ENCODE data around the gene LRRC4B.

LRRC4B gene

DNA sequence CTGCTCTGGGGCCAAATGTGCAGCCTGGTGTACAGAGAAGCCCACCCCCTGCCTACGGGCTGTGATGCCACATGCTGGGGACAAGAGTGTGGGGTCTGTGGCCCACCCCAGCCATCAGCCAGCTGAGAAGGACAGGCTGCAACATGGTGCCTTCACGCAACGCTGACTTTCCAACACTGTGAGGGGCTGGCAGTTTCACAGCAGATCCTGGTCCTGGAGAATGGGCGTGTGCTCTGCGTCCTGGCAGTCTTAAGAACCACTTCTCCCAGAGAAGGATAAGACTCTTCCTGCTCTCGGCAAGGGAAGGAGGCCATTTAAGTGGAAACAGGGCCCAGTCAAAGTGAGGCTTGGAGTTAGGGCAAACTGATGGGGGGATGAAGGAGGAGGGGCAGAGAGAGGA lies 4.6 kb downstream of the LRRC4B start:
- Mint-ChIP-seq H3K9me3 (no peaks in the 10 kb centered on the region), H3K4me3 (no peak overlapping the region), H3K27me3 (peaks cover 72% of the 10 kb centered on the region), H3K27ac (no peak overlapping the region), H3K4me1 (ENCODE audit: low read depth) (peaks cover 15% of the 10 kb centered on the region), H3K36me3 (ENCODE audit: low read depth) (no peaks in the 10 kb centered on the region)
- DNase-seq, result no peak

DNA sequence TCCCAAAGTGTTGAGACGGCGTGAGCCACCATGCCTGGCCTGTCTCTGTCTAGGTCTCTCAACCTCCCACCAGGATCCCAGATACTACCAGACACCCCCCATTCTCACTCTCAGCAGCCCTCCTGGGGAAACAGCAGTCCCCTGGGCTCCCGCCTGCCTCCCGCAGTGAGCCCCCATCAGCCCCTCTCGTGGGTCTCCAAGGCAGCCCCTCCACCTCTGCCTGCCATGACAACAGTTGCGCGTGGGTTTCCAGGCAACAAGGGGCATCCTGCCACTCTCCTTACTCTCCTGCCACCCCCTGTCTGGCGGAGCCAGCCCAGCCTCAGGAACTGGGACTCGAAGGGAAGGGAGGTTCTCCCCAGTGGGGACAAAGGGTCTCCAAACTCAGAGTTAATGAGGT lies 5.2 kb downstream of the LRRC4B start:
- Mint-ChIP-seq H3K4me1 (ENCODE audit: low read depth) (peaks cover 15% of the 10 kb centered on the region), H3K36me3 (ENCODE audit: low read depth) (no peaks in the 10 kb centered on the region), H3K27ac (no peak overlapping the region), H3K27me3 (peaks cover 77% of the 10 kb centered on the region), H3K4me3 (no peak overlapping the region), H3K9me3 (no peaks in the 10 kb centered on the region)
- DNase-seq, result no peak

DNA sequence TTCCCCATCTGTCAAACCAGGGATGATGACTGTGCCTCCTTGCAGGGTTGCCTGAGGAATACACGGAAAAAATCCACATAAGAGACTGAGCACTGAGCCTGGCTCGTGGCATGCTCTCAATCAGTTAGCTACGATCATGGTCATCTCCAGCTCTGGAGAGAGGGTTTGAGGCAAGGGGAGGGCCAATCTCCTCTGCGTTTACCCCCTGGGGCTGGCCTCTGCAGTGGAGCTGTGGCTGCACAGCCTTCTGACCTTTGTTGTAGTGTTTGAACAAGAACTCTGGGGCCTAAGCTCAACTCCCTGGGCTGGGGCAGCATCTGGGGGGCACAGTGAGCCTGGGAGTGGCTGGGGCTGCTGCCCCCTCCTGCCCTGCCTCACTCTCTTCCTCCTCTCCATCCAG lies 5.9 kb downstream of the LRRC4B start:
- Mint-ChIP-seq H3K27ac (no peak overlapping the region), H3K9me3 (no peaks in the 10 kb centered on the region), H3K4me1 (ENCODE audit: low read depth) (peaks cover 15% of the 10 kb centered on the region), H3K36me3 (ENCODE audit: low read depth) (no peaks in the 10 kb centered on the region), H3K27me3 (peaks cover 82% of the 10 kb centered on the region), H3K4me3 (no peak overlapping the region)
- DNase-seq, result no peak

DNA sequence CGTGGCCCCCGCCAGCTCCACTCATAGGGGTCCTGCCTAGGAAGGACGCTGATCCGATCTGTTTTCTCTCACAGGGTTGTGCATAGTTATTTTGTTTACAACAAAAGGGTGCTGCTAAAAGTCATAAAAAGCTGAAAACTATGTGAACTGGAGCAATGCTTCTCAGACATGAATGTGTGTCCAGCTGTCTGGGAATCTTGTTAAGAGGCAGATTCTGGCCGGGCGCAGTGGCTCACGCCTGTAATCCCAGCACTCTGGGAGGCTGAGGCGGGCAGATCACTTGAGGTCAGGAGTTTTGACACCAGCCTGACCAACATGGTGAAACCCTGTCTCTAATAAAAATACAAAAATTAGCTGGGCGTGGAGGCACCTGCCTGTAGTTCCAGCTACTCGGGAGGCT lies 8.6 kb downstream of the LRRC4B start:
- Mint-ChIP-seq H3K36me3 (ENCODE audit: low read depth) (no peaks in the 10 kb centered on the region), H3K4me3 (no peak overlapping the region), H3K4me1 (ENCODE audit: low read depth) (peaks cover 5% of the 10 kb centered on the region), H3K9me3 (no peaks in the 10 kb centered on the region), H3K27me3 (peaks cover 85% of the 10 kb centered on the region), H3K27ac (no peak overlapping the region)
- DNase-seq, result no peak

DNA sequence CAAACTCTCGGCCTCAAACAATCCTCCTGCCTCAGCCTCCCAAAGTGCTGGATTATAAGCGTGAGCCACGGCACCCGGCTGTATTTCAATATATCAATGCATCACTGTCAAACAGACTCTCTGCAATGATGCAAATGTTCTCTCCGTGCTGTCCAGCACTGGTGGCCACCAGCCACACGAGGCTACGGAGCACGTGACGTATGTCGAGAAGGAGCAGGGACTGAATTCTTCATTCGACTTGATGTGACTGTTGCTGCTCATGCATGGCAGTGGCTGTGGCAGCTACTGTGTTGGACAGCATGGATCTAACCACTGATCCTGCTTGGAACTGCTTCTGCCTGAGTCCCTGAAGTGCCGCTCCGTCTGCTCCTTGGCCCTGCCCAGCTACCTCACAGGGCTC lies 9.8 kb downstream of the LRRC4B start:
- Mint-ChIP-seq H3K4me1 (ENCODE audit: low read depth) (peaks cover 5% of the 10 kb centered on the region), H3K27me3 (peaks cover 83% of the 10 kb centered on the region), H3K36me3 (ENCODE audit: low read depth) (no peaks in the 10 kb centered on the region), H3K4me3 (no peak overlapping the region), H3K27ac (no peak overlapping the region), H3K9me3 (no peaks in the 10 kb centered on the region)
- no peak for DNase-seq

DNA sequence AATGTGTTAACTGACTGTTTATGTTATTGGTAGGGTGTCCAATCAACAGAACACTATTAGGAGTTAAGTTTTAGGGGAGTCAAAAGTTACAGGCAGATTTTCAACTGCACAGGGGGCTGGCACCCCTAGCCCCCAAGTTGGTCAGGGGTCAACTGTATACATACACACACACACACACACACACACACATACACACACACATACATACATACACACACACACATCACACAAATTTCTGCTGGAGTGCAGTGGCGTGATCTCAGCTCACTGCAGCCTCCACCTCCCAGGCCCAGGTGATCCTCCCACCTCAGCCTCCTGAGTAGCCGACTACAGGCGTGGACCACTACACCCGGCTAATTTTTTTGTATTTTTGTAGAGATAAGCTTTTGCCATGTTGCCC lies 10.2 kb downstream of the LRRC4B start:
- no peak overlapping the region for H3K27ac Mint-ChIP-seq
- peaks cover 5% of the 10 kb centered on the region for H3K4me1 Mint-ChIP-seq (ENCODE audit: low read depth)
- DNase-seq, result no peak
- H3K27me3 Mint-ChIP-seq, result peaks cover 83% of the 10 kb centered on the region
- H3K36me3 Mint-ChIP-seq (ENCODE audit: low read depth), result no peaks in the 10 kb centered on the region
- no peaks in the 10 kb centered on the region for H3K9me3 Mint-ChIP-seq
- H3K4me3 Mint-ChIP-seq, result no peak overlapping the region

DNA sequence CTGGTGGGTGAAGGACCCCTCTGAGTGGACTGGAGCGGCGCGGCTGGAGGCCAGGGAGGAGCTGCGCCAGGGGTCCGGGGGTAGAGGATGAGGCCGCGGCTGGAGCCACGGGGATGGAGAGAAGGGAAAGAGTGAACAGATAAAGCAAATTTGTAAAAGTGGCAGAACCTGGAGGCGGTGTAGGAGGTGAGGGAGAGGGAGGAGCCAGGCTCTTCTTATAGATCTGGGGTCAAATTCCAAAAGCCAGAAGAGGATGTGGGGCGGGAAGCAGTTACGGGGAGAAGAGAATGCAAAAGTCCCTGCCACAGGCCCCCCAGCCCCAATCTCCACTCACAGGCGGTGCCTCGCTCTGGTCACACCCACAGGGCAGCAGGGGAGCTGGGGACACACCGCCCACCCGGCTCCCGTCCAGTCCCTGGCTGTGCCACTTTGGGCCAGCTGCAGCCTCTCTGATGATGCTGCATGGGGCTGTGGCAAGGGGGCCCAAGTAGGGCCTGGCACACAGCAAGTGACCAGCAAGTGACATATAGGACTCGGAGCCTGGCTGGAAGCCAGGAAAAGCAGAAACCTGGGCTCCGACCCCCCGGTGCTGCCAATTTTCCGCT lies 11.1 kb downstream of the LRRC4B start:
- Mint-ChIP-seq H3K27ac (no peak overlapping the region), H3K9me3 (no peaks in the 10 kb centered on the region), H3K4me3 (no peak overlapping the region), H3K4me1 (ENCODE audit: low read depth) (peaks cover 7% of the 10 kb centered on the region), H3K36me3 (ENCODE audit: low read depth) (no peaks in the 10 kb centered on the region), H3K27me3 (peaks cover 83% of the 10 kb centered on the region)
- no peak for DNase-seq

DNA sequence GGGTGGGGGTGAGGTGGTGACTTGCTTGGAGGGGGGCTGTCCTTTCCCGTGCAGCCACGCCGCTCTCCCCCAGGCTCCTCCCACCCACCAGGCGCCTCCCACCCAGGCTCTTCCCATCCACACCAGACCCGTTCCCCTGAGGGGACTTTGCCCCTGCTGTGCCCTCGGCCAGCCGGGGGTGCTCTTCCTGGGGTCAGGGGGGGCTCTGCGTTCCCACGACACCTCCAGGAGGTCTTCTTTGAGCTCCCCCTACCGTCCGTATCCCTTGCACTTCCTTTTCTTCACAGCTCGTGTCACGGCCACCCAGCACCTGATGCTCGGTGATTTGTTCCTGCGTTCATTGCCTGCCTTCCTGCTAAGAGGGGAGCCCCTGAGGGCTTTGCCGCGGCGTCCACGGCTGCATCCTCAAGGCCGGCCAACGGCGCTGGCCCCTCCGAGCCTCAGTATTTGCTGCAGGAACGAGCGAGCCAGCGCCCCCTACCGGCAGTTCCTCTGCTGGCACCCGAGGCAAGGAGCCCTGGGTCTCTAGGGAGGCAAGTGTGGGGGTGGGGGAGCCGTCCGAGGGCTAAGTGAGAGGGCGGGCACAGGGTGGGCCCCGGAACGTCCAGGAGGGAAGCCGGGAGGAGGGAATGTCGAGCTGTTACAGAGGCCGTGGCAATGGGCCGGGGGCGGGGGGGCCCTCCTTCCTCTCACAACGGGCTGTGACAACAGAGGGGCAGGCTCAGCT lies 11.8 kb downstream of the LRRC4B start:
- H3K4me1 Mint-ChIP-seq (ENCODE audit: low read depth), result peaks cover 8% of the 10 kb centered on the region
- H3K27me3 Mint-ChIP-seq, result peaks cover 85% of the 10 kb centered on the region
- H3K9me3 Mint-ChIP-seq, result no peaks in the 10 kb centered on the region
- H3K36me3 Mint-ChIP-seq (ENCODE audit: low read depth), result no peaks in the 10 kb centered on the region
- peak; percentile 86 for DNase-seq
- peak overlapping the region; percentile 81 for H3K27ac Mint-ChIP-seq
- H3K4me3 Mint-ChIP-seq, result peak overlapping the region; percentile 80

DNA sequence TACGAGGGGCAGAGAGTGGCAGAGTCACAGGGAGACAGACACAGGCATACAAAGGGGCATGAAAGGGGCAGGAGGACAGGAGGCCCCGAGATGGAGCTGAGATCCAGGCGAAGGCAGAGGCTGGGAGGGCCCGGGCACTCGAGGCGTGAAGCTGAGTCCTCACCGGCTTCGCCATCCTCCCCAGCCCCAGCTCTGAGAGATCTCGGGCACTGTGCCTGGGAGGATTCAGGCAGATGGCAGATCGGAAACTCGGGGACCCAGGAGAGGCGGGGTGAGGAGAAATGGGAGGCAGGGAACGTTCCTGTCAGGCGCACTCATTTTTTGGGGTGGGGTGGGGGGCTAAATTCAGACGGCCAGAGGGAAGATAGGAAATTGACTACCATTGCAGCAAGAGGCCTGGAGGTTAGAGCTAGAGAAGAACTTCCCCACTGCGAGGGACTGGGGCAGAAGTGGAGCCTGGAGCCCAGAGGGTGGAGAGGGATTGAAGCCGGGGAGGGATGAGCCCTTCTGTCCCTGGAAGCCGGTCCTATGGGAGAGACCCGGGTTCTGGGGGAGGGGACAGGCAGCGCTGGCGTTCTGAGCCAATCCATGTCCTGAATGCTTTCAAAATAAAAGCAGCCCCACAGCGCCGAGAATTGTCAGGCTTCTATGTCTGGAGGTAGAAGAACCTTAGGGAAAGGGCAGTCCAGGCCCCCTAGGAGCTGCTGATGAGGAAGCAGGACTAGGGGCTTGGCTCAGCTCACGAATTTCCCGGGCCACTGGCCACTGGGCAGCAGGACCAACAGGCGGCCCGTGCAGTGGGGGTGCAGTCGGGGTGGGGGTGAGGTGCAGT lies 12.6 kb downstream of the LRRC4B start:
- no peak overlapping the region for H3K4me3 Mint-ChIP-seq
- peaks cover 8% of the 10 kb centered on the region for H3K4me1 Mint-ChIP-seq (ENCODE audit: low read depth)
- no peak overlapping the region for H3K27ac Mint-ChIP-seq
- H3K36me3 Mint-ChIP-seq (ENCODE audit: low read depth), result no peaks in the 10 kb centered on the region
- peaks cover 81% of the 10 kb centered on the region for H3K27me3 Mint-ChIP-seq
- no peaks in the 10 kb centered on the region for H3K9me3 Mint-ChIP-seq
- no peak for DNase-seq

DNA sequence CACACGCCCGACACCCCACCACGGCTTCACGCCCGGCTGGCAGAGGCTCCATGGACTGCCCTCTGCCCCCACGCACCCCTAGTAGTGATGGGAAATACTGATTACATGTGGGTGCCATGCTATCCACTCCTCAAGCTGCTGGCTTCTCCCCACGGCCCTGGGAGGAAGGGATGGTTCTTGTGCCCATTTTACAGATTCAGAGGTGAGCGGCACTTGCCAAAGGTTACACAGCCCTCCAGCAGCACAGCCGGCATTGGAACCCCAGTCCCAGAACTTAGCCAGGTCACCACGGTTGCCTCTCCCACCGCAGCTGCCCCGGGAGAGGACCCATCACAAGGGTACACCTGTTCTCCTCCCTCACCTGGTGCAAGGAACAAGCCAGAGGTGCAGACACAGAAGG lies 13.2 kb downstream of the LRRC4B start:
- no peak overlapping the region for H3K4me3 Mint-ChIP-seq
- no peak overlapping the region for H3K27ac Mint-ChIP-seq
- DNase-seq, result no peak
- H3K4me1 Mint-ChIP-seq (ENCODE audit: low read depth), result peaks cover 8% of the 10 kb centered on the region
- H3K36me3 Mint-ChIP-seq (ENCODE audit: low read depth), result no peaks in the 10 kb centered on the region
- peaks cover 81% of the 10 kb centered on the region for H3K27me3 Mint-ChIP-seq
- H3K9me3 Mint-ChIP-seq, result no peaks in the 10 kb centered on the region

DNA sequence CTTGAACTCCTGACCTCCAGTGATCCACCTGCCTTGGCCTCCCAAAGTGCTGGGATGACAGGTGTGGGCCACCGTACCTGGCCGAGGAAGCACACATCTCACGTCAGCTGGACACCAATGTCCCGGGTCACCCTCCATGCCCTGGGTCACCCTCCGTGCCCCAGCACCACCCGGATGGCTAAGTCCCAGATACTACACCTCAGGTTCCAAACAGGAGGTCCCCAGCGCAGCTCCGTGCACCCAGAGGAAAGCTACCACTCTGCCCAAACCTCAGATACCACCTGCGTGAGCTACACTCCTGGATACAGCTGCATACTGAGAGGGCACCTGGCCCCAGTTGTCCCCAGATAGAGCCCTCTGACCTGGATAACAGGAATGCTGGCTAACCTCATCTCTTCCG lies 14.0 kb downstream of the LRRC4B start:
- DNase-seq, result no peak
- no peak overlapping the region for H3K4me3 Mint-ChIP-seq
- peaks cover 83% of the 10 kb centered on the region for H3K27me3 Mint-ChIP-seq
- H3K36me3 Mint-ChIP-seq (ENCODE audit: low read depth), result no peaks in the 10 kb centered on the region
- peaks cover 8% of the 10 kb centered on the region for H3K4me1 Mint-ChIP-seq (ENCODE audit: low read depth)
- H3K9me3 Mint-ChIP-seq, result no peaks in the 10 kb centered on the region
- H3K27ac Mint-ChIP-seq, result no peak overlapping the region

DNA sequence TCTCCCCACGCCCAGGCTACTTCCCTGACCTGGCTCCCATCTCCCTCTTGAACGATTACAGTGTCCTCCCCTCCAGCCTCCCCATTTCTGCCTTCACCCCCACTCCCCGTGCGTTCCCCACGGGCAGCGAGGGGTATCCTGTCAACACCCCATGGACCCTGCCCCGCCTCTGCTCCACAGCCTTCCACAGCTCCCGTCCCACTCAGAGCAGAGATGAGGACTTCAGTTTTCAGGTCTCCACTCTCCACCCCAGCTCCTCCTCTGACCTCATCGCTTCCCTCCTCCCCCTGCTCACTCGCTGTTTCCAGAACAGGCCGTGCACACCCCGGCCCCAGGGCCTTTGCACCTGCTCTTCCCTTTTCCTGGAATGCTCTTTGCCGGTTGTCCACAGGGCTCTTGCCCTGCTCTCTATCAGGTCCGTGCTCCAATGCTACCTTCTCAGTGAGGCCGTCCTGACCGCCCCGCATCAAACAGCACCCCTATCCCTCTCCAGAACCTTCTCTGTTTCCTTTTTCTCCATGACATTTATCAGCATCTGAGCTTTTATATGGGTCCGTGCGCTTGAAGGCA lies 15.0 kb downstream of the LRRC4B start:
- no peak for DNase-seq
- no peak overlapping the region for H3K4me3 Mint-ChIP-seq
- no peaks in the 10 kb centered on the region for H3K9me3 Mint-ChIP-seq
- H3K4me1 Mint-ChIP-seq (ENCODE audit: low read depth), result peaks cover 8% of the 10 kb centered on the region
- no peaks in the 10 kb centered on the region for H3K36me3 Mint-ChIP-seq (ENCODE audit: low read depth)
- peaks cover 80% of the 10 kb centered on the region for H3K27me3 Mint-ChIP-seq
- H3K27ac Mint-ChIP-seq, result no peak overlapping the region

DNA sequence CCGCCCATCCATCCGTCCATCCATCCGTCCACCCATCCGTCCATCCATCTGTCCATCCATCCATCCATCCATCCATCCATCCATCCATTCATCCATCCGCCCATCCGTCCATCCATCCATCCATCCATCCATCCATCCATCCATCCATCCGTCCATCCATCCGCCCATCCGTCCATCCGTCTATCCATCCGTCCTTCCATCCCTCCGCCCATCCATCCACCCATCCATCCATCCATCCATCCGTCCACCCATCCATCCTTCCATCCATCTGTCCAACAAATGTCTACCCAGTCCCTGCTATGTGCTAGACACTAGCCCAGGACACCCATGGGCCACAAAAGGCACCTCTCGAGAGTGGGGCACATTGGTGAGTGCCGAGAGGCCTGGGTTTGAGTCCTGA lies 15.7 kb downstream of the LRRC4B start:
- DNase-seq, result no peak
- H3K4me3 Mint-ChIP-seq, result no peak overlapping the region

DNA sequence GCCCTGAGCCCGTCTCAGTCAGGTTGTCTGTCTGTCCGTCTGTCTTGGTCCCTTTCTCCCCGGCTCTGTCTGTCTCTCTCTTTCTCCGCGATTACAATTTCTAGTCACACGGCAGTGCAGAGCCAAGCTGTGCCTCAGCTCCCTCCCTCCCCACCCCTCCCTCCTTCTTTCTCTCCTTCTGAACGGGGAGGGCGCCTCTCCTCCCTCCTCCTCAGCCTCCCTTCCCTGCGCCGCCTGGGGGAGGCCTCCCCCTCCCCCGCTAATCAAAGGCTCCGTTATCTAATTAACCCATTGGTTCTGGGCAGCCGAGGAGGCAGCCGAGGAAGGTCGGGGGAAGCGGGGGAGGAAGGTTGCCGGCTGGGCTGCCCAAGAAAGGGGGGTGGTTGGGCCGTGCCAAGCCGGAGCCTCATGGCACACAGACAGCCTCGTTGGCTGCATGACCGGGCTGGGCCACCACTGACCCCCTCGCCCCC lies 16.5 kb downstream of the LRRC4B start:
- Mint-ChIP-seq H3K4me1 (ENCODE audit: low read depth) (peaks cover 8% of the 10 kb centered on the region), H3K9me3 (no peaks in the 10 kb centered on the region), H3K36me3 (ENCODE audit: low read depth) (no peaks in the 10 kb centered on the region), H3K27me3 (peaks cover 71% of the 10 kb centered on the region), H3K4me3 (no peak overlapping the region), H3K27ac (no peak overlapping the region)
- no peak for DNase-seq

More for the DNA sequence above, 15.7 kb downstream of the LRRC4B start:
- H3K9me3 Mint-ChIP-seq, result no peaks in the 10 kb centered on the region
- peaks cover 8% of the 10 kb centered on the region for H3K4me1 Mint-ChIP-seq (ENCODE audit: low read depth)
- no peaks in the 10 kb centered on the region for H3K36me3 Mint-ChIP-seq (ENCODE audit: low read depth)
- H3K27me3 Mint-ChIP-seq, result peaks cover 78% of the 10 kb centered on the region
- no peak overlapping the region for H3K27ac Mint-ChIP-seq

Measured in activated T-cell treated with anti-CD3 and anti-CD28 coated beads, Interleukin-2, amount 50 U/mL, for 24 hours (primary cell).